ENCODE results near the gene SUGCT.

GRCh38 chr7:40802497-40802896, 667.7 kb downstream of the SUGCT start:
- TF ChIP-seq, protein P1, sequence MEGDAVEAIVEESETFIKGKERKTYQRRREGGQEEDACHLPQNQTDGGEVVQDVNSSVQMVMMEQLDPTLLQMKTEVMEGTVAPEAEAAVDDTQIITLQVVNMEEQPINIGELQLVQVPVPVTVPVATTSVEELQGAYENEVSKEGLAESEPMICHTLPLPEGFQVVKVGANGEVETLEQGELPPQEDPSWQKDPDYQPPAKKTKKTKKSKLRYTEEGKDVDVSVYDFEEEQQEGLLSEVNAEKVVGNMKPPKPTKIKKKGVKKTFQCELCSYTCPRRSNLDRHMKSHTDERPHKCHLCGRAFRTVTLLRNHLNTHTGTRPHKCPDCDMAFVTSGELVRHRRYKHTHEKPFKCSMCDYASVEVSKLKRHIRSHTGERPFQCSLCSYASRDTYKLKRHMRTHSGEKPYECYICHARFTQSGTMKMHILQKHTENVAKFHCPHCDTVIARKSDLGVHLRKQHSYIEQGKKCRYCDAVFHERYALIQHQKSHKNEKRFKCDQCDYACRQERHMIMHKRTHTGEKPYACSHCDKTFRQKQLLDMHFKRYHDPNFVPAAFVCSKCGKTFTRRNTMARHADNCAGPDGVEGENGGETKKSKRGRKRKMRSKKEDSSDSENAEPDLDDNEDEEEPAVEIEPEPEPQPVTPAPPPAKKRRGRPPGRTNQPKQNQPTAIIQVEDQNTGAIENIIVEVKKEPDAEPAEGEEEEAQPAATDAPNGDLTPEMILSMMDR (conservative IDR thresholded peaks at IDR 0.05), result no peak
- no peak for TF ChIP-seq ZFX (IDR thresholded peaks at IDR 0.05)

Measured in C4-2B (cell line).